Cardiac muscle cell (in vitro differentiated cells and primary cell): ENCODE measurements around the gene AGRN. TPM values are rescaled to one million over a fixed set of nuclear protein-coding genes. Genes with fewer than 3 reads are reported as not detected.
"Not testable (repeated sequence)": the region's sequence is repeated elsewhere in the genome, so short reads cannot be mapped to it uniquely, and the experiment has no call there.

Experiments used
- DNase-seq, 2 donors: peaks; one replicate each; pipeline versions ENCODE4 v3.0.0 to v3.0.0-alpha.2; 2010 to 2017; ENCODE audit warnings: low read depth in 1 of 2, low spot score in 1 of 2
- H3K27ac ChIP-seq: fragments of 200-600 bp; sonication (generic); 2 replicates; pipeline ENCODE4 v1.5.1; 2016
- H3K27me3 ChIP-seq: fragments of 200-600 bp; sonication (generic); 2 replicates; pipeline ENCODE4 v1.6.0; 2016; ENCODE audit warnings: control low read depth
- H3K36me3 ChIP-seq: fragments of 200-600 bp; sonication (generic); 2 replicates; pipeline ENCODE4 v1.5.1; 2016; ENCODE audit warnings: control low read depth
- H3K4me1 ChIP-seq: fragments of 200-600 bp; sonication (generic); 2 replicates; pipeline ENCODE4 v1.8.1; 2017; ENCODE audit warnings: low read depth, mild to moderate bottlenecking, mixed run types
- H3K4me3 ChIP-seq: fragments of 200-600 bp; sonication (generic); 2 replicates; pipeline ENCODE4 v1.5.1; 2016; ENCODE audit warnings: mild to moderate bottlenecking
- H3K9me3 ChIP-seq: fragments of 200-600 bp; sonication (generic); 2 replicates; pipeline ENCODE4 v1.5.1; 2017; ENCODE audit warnings: low read depth, mild to moderate bottlenecking, control low read depth
- CTCF ChIP-seq: IDR thresholded peaks from 2 replicates; pipeline ENCODE4 v1.5.1; 2012; ENCODE audit warnings: low read depth, mild to moderate bottlenecking, low read length
- polyA plus RNA-seq: library from polyadenylated mRNA; unstranded; fragments of >200 nt; fragmentation: Nextera tagmentation; extraction: Ambion mirVana; gene quantifications from 2 replicates; pipeline ENCODE4 v1.2.1, GENCODE V29; 2016
- total RNA-seq: library from RNA; depleted of rRNA; stranded (reverse); fragments of >200 nt; gene quantifications from 2 replicates; pipeline ENCODE4 v1.2.3, GENCODE V29; 2016

AGRN gene
- total and polyA plus RNA-seq, 2 experiments from 2014 or later, result 23.5 to 154 TPM

GRCh38 chr1:1091344-1092148 lies 71.6 kb downstream of the AGRN start:
- no peak overlapping the region for H3K4me3 ChIP-seq
- H3K4me1 ChIP-seq, result no peaks in the 10 kb centered on the region
- H3K27ac ChIP-seq, result no peak overlapping the region
- no peaks in the 10 kb centered on the region for H3K36me3 ChIP-seq
- no peaks in the 10 kb centered on the region for H3K9me3 ChIP-seq
- no peak for DNase-seq
- no peaks in the 10 kb centered on the region for H3K27me3 ChIP-seq
- no peak for TF ChIP-seq CTCF

GRCh38 chr1:1092149-1092855 lies 72.4 kb downstream of the AGRN start:
- no peak for TF ChIP-seq CTCF
- DNase-seq, result no peak
- H3K27me3 ChIP-seq, result no peaks in the 10 kb centered on the region

DNA sequence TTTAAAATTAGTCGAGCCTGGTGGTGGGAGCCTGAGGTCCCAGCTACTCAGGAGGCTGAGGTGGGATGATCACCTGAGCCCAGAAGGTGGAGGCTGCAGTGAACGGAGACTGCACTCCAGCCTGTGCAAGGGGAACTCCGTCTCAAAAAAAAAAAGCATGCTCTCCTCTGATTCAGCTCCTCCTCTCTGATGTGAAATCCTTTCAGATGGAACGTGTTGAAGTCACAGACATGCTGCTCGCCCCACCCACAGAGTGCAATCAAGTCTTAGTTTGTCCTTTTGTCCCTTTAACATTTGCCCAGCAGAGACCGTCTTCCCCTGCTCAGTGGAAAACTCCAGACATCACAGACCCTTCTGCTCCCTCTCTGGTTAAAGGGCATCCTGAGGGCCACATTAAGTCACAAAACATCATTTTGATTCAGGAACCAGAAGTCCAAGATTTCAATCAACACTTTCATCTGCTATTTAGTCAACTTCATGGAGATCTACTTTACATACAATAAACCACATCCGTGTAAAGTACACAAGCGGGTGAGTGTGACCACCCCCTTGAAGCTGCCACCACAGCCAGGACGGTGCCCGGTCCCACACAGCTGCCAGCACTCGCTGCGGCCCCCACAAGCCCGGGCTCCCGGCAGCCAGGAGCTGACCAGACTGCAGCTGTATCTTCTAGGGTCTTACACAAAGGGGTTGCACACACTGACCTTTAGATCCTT lies 73.1 kb downstream of the AGRN start:
- no peak for DNase-seq
- Histone ChIP-seq H3K36me3 (no peaks in the 10 kb centered on the region), H3K4me1 (no peaks in the 10 kb centered on the region), H3K27me3 (no peaks in the 10 kb centered on the region), H3K27ac (no peak overlapping the region), H3K9me3 (no peaks in the 10 kb centered on the region), H3K4me3 (no peak overlapping the region)
- no peak for TF ChIP-seq CTCF

More at GRCh38 chr1:1092149-1092855, 72.4 kb downstream of the AGRN start:
- H3K36me3 ChIP-seq, result no peaks in the 10 kb centered on the region
- H3K4me1 ChIP-seq, result no peaks in the 10 kb centered on the region
- H3K4me3 ChIP-seq, result no peak overlapping the region
- no peak overlapping the region for H3K27ac ChIP-seq
- H3K9me3 ChIP-seq, result no peaks in the 10 kb centered on the region

DNA sequence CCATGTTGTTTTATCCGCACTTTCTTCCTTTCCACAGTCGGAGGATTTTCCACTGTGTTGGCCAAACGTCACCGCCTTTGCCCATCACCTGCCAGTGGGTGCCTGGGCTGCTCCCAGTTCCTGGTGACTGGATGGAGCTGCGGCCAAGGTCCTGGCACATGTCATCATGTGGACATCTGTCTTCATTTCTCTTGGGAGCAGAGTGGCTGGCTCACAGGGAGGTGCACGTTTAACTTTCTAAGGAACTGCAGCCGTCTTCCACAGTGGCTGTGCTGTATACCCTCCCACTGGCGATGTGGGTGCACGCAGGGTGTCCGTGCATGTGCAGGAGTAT lies 73.7 kb downstream of the AGRN start:
- DNase-seq, result no peak
- TF ChIP-seq CTCF, result no peak
- Histone ChIP-seq H3K4me3 (no peak overlapping the region), H3K36me3 (no peaks in the 10 kb centered on the region), H3K27me3 (no peaks in the 10 kb centered on the region), H3K4me1 (no peaks in the 10 kb centered on the region), H3K27ac (no peak overlapping the region), H3K9me3 (no peaks in the 10 kb centered on the region)

GRCh38 chr1:1094981-1095380 lies 75.1 kb downstream of the AGRN start:
- Histone ChIP-seq H3K27ac (no peak overlapping the region), H3K4me1 (no peaks in the 10 kb centered on the region), H3K27me3 (no peaks in the 10 kb centered on the region), H3K36me3 (no peaks in the 10 kb centered on the region), H3K9me3 (no peaks in the 10 kb centered on the region), H3K4me3 (no peak overlapping the region)
- no peak for TF ChIP-seq CTCF
- DNase-seq, result no peak

DNA sequence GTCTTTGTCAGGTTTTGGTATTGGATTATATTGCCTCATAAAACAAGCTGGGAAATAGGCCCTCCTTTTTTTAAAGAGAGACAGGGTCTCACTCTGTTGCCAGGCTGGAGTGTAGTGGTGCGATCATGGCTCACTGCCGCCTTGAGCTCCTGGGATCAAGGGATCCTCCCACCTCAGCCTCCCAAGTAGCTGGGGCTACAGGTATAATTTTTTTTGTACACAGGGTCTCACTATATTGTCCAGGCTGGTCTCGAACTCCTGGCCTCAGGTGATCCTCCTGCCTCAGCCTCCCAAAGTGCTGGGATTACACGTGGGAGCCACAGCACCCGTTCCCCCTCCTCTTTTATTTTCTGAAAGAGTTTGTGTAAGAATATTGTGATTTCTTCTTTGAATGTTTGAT lies 76.2 kb downstream of the AGRN start:
- H3K4me1 ChIP-seq, DNase-seq, H3K27me3 ChIP-seq, H3K27ac ChIP-seq, H3K36me3 ChIP-seq, H3K4me3 ChIP-seq, H3K9me3 ChIP-seq: not testable (repeated sequence)
